Measurements from ENCODE around the gene ITPR3.

The ITPR3 gene

DNA sequence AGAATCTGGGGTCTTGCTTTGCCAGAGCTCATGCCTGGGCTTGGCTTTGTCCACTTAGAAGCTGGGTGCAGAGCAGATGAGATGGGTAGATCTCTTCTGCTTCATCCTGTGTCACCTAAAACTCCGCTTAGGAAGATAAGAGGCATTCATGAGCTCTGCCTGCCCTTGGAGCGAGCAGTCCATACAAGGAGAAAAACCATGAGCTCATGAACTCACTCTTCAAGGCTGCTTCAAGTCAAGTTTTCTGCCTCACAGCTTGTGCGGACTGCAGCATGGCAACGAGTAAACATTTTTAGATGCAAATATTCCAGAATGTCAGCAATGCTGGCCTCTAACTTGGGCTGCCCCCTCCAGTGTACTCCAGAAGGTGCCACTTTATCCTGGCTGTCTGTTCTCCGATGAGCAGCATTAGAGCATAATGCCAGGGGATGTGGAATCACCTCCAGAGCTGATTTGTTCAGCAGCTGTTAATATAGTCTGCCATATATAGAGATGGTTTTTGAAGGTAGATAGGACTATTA is 101.0 kb downstream of the ITPR3 start:
- DNase-seq = peak; percentile 38

DNA sequence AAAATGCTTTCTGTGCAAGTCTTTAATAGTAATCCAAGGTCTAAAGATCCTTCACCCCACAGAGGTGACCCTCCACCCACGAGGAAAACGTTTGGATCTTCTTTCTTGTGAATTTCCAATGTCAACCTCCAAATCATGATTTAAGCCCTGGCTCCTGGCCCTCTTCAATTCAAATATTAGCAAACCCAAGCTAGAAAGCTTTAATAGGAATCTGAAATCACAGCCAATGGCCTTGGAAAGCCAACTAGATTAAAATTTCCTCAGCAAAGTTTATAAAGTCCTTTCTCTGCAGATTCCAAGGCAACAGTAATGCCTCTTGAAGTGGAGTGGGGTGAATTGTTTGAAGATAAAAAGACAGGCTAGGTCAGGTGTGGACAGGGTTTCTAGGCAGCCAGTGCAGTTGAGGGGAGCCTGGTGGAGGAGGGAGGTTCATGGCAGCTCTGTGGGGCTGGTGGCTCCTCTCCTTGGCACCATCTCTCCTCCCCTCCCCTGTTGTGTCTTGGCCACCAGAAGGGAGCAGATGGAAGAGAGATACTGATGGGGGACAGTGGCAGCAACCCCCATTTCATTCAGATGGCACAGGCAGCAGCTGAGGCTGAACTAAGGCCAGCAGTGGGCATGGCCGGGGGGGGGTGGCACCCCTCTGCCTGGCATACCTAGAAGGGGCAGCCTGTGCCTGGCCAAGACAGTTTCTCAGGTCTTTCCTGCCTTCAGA is 102.4 kb downstream of the ITPR3 start:
- no peak for DNase-seq

DNA sequence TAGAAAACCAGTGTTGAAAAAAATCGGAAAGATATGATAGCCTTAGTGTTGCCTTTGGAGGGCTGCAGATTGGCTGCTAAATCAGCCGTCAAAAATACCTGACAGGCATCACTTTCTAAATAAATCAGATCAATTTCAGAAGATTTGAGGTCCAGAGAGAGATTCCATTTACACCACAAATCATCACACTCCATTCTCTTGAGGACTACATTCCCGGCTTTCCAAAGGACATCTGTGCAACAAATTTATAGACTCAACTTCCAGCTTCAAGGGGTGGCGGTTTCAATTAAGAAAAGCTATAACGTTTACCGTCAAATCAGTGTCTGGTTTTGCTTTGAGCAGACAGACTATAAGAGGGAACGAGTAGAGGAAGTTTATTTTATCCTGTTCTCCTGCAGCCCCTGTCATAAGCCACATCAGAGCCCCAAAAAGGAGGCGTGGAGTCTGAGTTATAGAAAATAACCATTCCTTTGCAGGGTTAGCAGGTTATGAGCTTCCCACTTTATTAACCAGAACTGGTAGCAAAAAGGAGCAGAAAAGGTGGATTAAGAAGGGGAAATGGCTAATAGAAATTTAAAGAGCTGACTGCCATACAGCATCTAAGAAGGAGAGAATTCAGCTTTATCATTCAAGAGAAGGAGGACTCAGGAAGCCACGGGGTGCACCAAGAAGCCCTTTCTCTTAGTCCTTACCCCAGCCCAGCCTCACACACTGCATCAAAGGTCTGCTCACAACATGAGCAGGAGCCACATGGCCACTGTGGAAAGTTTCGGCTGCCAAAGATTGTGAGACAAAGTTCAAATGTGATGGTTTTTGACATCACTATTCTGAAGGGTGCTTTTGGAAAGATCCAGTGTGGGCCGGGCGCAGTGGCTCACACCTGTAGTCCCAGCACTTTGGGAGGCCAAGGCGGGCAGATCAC is 103.2 kb downstream of the ITPR3 start:
- no peak for DNase-seq

DNA sequence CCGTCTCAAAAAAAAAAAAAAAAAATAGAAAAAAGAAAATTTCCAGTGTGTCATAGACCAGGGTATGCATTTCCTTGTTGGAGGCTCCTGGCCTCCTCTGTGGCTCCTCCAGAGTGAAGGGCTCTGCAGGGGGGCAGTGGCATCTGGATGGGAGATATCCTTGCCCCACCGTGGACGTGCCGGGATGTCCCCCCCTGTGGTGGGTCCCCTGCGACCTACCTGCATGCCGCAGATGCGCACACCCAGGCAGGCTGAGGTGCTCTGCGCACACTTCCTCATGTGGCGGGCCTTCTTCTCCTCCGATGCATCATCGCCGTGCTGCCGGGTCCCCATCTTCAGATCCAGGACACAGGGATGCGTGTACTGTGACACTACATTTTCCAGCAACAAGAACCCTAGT is 104.1 kb downstream of the ITPR3 start:
- DNase-seq = no peak

DNA sequence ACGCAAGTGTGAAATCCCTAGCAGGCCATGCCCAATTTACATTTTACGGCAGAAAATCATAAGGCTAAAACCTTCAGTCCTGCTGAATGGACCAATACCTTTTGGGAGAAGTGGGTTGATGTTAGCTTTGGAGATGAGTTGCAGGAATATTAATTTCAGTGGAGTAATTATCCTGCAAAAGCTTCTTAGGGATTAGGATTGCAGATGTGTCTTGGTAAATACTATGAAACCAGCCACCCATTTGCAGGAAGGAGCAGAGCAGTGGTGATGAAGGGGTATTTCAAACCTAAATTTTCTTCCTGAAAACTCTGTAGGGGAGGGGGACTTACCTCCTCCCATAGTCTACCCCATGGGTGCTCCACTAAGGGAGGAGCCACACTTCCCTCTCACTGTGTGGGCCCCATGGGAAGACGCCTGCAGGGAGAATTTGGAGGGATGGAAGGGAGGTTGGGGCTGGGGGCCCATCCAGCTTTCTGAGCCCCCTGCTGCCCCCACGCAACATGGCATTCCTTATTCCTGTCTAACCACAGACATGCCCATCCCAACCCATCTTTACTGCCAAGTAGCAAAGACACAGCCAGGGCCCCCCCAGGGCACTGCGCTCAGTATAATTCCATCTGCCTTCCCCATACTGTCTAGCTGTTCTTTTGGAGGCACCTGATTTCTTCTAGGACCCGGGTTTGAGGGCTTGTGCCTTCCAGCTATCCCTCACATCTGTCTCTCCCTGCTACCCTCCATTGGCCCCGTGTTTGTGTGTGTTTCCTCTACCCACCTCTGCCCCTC is 105.0 kb downstream of the ITPR3 start:
- DNase-seq = no peak

DNA sequence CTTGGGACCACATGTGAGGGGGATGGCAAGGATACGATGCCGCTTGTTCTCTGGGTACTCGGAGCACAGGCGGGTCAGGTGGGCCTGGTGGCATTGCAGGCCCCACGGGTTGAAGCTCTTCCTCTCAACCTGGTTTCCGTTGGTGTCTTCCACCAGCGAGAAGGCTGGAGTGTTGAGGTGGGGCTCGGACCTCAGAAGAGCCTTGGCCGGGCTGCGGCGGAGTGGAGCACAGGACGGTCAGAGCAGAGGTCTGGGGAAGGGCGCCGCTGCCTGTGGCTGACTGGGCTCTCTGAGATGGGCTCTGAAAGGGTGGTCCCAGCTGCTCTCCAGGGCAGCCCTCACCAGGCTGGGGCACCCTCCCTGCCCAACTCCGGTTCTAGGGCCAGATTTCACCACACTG is 105.6 kb downstream of the ITPR3 start:
- DNase-seq = no peak

DNA sequence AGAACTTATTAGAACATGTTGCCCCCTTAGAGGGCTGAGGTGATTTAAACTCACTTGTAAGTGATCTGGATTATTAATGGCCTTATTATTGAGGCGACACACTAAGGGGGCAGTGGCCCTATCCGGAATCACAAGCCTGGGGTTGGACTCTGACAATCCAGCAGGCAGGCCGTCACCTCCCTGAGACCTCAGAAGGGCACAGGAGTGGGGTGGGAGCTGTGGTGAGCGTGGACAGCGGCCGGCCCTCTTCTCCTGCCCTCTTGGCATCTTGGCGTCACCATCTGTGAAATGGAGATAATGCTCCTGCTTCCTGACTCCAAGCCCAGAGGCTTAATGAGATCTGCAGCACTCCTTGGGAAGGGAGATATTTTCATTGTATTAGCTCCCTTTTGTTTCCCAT is 106.0 kb downstream of the ITPR3 start:
- DNase-seq = no peak

DNA sequence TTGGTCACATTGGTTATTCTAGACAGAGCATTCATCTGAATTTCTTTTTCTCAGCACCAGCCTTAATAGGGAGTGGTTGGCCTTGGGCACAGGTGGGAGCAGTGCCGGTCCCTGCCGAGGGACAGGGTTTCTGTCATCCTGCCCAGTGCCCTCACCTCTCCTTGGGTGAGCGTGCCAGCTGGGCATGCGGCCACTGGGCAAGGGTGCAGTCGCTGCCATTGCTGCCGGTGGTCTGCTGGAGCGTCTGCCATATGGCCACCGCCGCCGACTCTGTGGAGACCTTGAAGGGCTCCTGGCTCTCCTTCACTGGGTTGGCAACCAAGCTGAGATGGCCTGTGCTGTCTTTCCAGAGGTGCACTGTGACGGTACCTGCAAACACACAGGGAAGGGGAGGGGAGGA is 106.8 kb downstream of the ITPR3 start:
- DNase-seq = peak; percentile 56

DNA sequence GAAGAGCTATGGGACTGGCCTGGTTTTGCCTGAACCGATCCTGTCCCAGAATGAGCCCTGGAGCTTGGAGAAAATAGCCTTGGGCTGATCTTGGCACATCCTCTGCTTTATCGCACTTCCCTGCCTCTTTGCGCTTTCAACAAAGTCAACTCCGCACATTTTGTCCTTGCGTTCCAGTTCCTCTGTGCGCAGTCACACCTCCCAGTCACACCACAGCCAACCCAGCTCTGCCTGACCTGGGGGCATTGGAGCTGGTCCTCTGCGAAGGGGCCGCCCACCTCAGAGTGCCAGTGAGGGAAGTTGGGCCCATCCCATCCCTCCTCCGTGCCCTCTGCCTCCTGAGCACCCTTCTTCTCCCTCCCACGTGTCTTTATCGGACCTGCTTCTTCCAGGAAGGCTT is 107.3 kb downstream of the ITPR3 start:
- no peak for DNase-seq

DNA sequence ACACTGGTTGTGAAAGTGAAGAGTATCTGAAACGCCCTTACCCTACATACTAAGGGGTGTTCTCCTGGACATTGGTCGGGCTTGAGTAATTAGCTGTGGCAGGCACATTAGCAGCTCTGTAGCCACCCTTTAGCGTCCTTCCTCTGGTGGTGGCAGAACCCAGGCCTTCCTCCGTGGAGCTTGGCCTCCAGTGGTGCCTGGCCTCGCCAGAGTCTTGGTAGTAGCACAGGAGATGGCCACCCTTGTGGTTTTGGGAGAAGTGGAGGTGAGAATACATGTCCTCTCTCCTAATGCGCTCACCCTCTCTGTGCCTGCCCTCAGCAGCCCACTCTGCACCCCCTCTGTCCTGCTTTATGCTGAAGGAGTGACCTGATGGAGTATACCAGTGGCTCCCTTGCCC is 107.9 kb downstream of the ITPR3 start:
- DNase-seq = no peak

DNA sequence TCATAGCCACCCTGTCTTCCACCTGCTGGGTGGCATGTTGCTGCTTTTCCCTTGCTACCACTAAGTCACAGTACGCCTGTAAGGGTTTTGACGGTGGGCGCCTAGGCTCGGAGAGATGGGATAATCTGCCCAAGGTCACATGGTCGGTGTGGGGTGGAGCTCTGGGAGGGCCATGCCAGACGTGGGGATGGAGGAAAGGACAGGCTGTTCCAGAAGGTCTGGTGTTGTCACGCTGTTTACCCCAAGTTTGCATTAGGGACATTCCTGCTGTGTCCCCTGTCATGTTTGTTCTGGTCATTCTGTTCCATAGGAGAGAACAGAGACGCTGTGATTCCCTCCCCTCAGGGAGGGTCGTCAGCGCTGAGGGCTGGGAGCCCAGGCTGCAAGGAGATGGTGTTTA is 109.5 kb downstream of the ITPR3 start:
- DNase-seq = no peak

DNA sequence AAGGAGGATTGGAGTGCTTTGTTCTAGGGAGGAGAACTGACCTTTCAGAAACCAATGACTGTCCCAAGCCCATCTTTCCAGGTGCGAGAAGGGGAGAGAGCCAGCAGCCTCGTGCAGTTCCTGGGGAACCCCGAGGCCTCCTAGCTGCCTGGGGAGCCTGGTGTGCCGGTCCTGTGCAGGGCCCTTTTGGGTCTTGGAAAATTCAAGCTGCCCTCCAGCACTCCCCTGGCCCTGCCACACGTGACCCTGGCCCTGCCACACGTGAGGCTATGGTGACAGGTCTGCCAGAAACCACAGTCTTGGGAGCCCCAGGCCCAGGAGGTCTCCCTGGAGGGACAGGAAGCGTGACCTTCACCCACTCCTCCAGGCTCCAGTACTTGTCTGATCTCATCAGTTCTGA is 109.9 kb downstream of the ITPR3 start:
- DNase-seq = no peak

DNA sequence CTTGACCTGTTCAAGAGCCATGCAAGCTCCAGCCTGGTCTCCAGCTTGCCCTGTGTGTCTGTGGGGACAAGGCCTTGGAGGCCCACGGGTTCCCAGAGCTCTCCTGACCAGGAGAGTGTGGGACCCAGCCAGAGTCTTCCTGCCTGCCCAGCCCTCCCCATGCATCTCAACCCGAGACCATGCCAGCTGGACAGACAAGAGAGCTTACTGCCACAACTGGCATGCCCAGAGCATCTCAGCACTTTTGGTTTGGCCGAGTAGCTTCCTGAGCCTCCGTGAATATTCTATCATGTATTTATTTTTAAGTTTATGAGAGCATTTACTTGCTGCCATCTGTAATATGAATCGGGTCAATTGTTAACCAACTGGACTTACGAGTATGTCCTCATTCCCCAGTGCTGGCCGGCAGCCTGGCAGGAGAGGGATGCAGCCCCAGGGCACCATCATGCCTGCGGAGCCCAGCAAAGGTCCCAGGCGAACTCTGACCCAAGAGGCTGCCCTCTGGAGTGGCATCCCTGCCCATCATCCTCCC is 110.7 kb downstream of the ITPR3 start:
- no peak for DNase-seq

DNA sequence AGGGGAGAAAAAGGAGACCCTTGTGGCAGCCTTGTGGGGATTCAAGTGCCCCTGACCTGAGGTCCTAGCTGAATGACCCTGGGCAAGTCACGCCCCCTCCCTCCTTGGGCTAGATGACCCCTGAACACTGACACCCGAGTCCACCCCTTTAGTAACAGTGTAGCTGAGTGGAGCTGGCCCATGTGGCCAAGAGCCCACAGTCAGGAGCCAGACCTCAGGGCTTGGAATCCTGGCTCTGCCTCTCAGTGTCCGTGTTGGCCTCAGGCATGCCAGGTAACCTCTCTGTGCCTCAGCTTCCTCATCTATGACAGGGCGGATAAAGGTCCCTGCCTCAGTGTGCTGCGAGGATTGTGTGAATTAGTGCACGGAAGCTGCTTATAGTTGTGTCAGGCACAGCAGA is 111.3 kb downstream of the ITPR3 start:
- no peak for DNase-seq

DNA sequence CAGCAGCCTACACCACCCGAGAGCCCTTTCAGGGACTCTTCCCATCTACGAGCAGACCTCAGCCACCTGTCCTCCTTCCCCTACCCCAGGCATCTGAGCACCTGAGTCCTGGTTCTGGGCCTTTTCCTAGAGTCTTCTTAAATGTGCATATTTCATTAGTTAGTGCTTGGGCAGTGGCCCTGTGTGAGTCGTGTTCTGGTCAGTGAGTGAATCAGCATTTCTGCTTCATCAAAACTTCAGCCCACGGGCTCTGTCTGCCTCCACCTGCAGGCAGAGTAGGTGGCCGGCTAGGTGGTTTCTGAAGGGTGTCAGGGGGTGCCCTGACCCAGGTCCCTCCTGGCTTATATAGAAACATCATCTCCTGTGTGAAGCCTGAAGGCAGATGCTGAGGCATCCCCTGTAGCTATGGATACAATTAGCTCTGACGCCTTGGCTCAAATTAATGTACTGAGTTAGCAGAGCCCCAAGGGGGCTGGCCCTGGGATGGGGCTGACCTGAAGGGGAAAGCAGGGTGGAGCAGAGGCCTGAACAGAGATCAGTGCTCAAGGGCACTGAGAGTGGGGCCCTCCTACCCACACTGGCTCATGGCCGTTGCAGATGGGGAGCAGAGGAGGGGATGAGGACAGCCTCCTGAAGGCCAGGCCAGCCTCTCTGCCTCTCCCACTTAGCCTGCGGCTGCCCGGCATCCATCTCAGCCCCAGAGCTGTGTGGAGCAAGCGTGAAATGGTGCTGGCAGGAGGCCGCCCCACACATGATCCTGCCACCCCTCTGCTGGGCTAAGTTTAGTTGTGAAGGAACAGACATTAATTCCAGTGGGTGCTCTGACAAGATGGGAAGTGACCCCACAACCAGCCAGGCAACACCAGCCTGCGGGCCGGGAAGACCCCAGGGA is 111.9 kb downstream of the ITPR3 start:
- no peak for DNase-seq

DNA sequence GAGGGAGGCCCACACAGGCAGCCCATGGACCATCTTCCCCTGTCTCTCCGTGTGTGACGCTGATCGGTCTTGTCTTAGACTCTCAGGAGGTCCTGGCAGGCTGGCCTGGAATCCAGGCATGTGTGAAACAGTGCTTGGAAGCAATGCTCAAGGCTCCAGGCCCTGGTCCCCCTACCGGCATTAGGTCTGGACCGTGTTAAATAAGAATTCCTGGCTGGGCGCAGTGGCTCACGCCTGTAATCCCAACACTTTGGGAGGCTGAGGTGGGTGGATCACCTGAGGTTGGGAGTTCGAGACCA is 112.5 kb downstream of the ITPR3 start:
- no peak for DNase-seq

DNA sequence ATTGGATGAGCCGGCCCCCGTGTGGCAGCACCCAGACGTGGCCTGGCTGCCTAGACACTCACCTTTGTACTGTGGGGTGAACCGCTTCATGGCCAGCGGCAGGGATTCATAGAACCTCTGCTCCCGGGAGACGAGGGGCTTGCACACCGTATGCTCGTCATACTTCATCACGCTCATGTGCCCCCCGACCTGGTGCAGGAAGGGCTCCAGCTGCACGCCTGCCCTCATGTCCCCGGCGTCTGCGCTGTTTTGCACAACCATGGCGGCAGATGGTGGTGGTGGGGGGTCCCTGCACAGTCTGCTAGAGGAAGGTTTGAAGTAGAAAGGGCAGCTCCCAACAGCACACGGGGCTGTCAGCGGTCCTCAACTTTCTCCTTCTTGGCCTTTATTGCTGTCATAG is 114.1 kb downstream of the ITPR3 start:
- DNase-seq = no peak

DNA sequence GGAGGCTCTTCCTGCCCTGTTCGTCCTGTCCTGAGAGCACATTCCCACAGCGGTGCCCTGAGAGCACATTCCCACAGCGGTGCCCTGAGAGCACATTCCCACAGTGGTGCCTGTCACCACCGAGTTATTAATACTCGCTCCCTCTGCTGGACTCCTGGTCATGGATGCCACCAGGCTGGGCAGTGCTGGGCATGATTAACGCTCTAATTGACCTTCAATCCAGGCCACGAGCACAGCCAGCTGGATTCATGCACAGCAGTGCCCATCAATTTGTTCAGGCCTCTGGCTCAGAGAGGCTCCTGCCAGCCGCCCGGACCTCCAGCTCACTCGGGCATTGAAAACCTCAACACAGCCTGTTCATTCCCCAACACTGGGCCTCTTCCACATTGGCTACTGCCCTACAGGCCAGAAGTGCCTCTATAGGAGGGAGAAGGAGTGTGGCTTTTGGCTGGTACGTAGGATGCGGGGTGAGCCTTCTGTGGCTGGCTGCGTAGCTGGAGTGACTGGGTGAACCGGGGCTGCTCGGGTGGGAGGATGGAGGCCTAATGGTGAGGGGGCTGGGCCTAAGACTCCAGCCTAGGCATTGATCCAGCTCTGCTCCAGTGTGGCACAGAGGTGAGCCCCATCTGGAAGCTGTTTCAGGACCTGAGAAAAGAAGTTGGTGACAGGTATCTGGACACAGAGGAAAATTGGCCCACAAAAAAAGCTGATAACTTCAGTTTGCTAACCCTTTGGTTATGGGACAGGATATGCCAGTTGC is 116.3 kb downstream of the ITPR3 start:
- no peak for DNase-seq

DNA sequence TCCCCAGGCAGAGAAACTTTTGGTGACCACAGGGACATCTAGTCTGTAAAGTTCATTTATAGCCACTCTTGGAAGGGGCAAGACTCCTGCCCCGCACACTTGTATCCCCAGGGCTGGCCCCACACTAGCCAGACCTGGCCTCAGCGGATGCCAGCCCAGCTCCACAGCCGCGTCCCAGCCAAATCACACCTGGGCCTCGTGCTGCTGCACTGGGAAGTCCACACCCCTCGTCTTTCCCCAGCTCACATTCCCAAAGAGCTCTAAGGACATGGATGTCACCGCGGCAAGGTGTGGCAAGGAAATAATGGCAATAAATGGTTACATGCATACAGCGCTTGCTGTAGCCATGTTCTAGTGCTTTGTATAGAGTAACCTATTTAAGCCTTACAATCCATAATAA is 117.0 kb downstream of the ITPR3 start:
- DNase-seq = no peak

DNA sequence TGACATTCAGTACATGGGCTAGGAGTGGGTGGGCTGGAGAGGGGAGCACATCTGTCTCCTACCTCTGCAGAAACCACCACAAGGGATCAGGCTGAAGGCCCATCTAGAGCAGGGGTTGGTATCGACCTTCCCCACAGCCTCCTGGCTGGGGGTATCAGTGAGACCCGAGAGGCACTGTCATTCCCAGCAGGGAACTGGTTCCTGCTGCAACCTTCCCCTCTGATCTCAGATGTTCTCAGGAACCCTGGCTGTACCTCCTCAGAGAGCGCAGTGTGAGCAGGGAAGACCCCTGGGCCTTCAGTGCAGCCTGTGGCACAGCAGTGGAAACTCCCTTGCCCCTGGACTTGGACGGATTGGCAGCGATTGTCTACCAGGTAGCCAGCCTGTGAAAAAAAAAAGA is 117.8 kb downstream of the ITPR3 start:
- no peak for DNase-seq

DNA sequence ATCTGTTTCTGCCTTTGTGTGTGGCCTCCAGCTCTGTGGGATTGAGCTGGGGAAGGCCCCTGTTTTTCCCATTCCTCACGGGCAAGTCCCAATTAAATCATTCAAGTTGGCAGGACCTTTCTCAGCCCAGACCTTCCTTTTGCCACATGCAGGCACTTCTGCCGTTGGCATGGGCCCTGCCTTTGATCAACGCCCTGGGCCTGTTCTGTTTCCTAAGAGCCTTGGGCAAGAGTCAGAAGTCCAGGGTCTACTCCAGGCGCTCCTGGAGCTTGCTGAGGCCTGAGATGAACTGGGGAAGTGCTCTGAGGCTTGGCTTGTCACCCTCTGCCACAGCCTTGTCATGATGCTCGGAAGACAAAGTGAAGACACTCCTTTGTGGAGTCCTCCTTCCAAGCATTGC is 118.4 kb downstream of the ITPR3 start:
- DNase-seq = no peak

DNA sequence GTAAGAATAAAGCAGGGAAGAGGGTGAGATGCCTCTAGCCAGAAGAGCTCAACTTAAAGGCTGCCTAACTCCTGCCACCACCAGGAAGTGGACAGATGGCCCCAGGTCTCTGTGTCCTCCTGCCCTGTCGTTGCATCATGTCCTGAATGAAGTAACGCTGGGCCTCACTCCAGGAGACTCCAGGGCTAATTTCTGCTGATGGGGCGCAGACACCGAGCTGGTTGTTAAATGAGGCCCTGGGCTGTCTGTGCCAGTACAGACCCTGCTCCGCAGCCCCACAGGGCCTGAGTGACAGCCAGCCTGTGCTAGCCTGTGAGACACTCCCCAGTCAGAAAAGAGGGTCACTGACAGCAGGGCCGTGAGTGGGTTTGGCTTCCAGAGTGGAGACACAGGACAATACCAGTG is 119.1 kb downstream of the ITPR3 start:
- no peak for DNase-seq

All from NCI-H2029 (cell line).